CD14-positive monocyte (primary cell): ENCODE results near the gene DAPK2. TPM values are rescaled to one million over a fixed set of nuclear protein-coding genes. Genes with fewer than 3 reads are reported as not detected.
A peak's percentile ranks its signal among the peaks of the same experiment; 100 is the strongest.

Experiments used
- DNase-seq, 3 donors: peaks; one replicate each; pipeline ENCODE4 v3.0.0-alpha.2; 2011 to 2022
- H2AFZ ChIP-seq: 2 replicates; pipeline ENCODE4 v1.6.0; 2012; ENCODE audit warnings: mild to moderate bottlenecking, low read depth, low read length, inconsistent platforms; ENCODE audit not compliant: insufficient read depth, poor library complexity, severe bottlenecking
- H3K27ac ChIP-seq, 2 donors: 1 replicate in 1 of 2; 2 replicates in 1 of 2; pipeline ENCODE4 v1.5.1; 2012 to 2013; ENCODE audit warnings: low read length in 2 of 2, control low read depth in 1 of 2, inconsistent platforms in 1 of 2, low read depth in 1 of 2, mild to moderate bottlenecking in 1 of 2
- H3K27me3 ChIP-seq, 2 donors: one replicate each; pipeline versions ENCODE4 v1.6.0 to v1.6.1; 2011 to 2013; ENCODE audit warnings: low read length in 2 of 2; ENCODE audit not compliant: control insufficient read depth in 2 of 2, insufficient read depth in 2 of 2
- H3K36me3 ChIP-seq, 2 donors: replicated peaks in 1 of 2; 1 replicate in 1 of 2; 2 replicates in 1 of 2; pipeline versions ENCODE4 v1.5.1 to v1.6.1; 2012 to 2013; ENCODE audit warnings: low read length in 2 of 2, control low read depth in 1 of 2, inconsistent platforms in 1 of 2, mild to moderate bottlenecking in 1 of 2; ENCODE audit not compliant: insufficient read depth in 2 of 2, control insufficient read depth in 1 of 2
- H3K4me1 ChIP-seq, 2 donors: 1 replicate in 1 of 2; 2 replicates in 1 of 2; pipeline versions ENCODE4 v1.5.1 to v1.6.1; 2012 to 2013; ENCODE audit warnings: low read length in 2 of 2, control low read depth in 1 of 2, inconsistent platforms in 1 of 2, mild to moderate bottlenecking in 1 of 2, moderate library complexity in 1 of 2; ENCODE audit not compliant: insufficient read depth in 2 of 2, control insufficient read depth in 1 of 2
- H3K4me2 ChIP-seq: replicated peaks from 2 replicates; pipeline ENCODE3; 2012; ENCODE audit warnings: low read length, moderate library complexity, mild to moderate bottlenecking; ENCODE audit not compliant: poor library complexity, severe bottlenecking; ENCODE audit errors: extremely low read depth
- H3K4me3 ChIP-seq, 3 experiments: fragments of 200-600 bp in 1 of 3; sonication (generic) in 1 of 3; replicated peaks in 1 of 3; 1 replicate in 2 of 3; 2 replicates in 1 of 3; pipeline ENCODE4 v1.5.1; 2011 to 2013; ENCODE audit warnings: low read length in 3 of 3, mild to moderate bottlenecking in 3 of 3, control low read depth in 2 of 3, low read depth in 2 of 3, inconsistent platforms in 1 of 3, moderate library complexity in 1 of 3
- H3K79me2 ChIP-seq: 2 replicates; pipeline ENCODE4 v1.6.0; 2012; ENCODE audit warnings: mild to moderate bottlenecking, control low read depth, inconsistent platforms, low read length, moderate library complexity; ENCODE audit not compliant: insufficient read depth
- H3K9ac ChIP-seq: 2 replicates; pipeline ENCODE4 v1.6.0; 2017; ENCODE audit warnings: low read length, mild to moderate bottlenecking; ENCODE audit not compliant: insufficient read depth, poor library complexity, severe bottlenecking
- H3K9me3 ChIP-seq, 2 donors: replicated peaks in 1 of 2; 1 replicate in 1 of 2; 2 replicates in 1 of 2; pipeline versions ENCODE4 v1.5.1 to v1.6.1; 2012 to 2013; ENCODE audit warnings: low read length in 2 of 2, control low read depth in 1 of 2; ENCODE audit not compliant: control insufficient read depth in 1 of 2, insufficient read depth in 1 of 2
- H4K20me1 ChIP-seq: 2 replicates; pipeline ENCODE4 v1.6.0; 2012; ENCODE audit warnings: mild to moderate bottlenecking, low read length, control low read depth, moderate library complexity; ENCODE audit not compliant: insufficient read depth
- H3K27ac Mint-ChIP-seq, 7 donors: one replicate each; pipeline ENCODE4 v1.8.0; 2020; ENCODE audit warnings: mild to moderate bottlenecking in 7 of 7, mixed read lengths in 7 of 7, moderate library complexity in 6 of 7, inconsistent platforms in 2 of 7
- H3K27me3 Mint-ChIP-seq, 3 donors: one replicate each; pipeline ENCODE4 v1.8.0; 2021 to 2022; ENCODE audit warnings: low read depth in 3 of 3, mild to moderate bottlenecking in 3 of 3, mixed read lengths in 3 of 3, moderate library complexity in 3 of 3, inconsistent platforms in 1 of 3
- H3K36me3 Mint-ChIP-seq, 2 donors: one replicate each; pipeline ENCODE4 v1.8.0; 2020; ENCODE audit warnings: mixed read lengths in 2 of 2, inconsistent platforms in 1 of 2, mild to moderate bottlenecking in 1 of 2
- H3K4me1 Mint-ChIP-seq: one replicate; pipeline ENCODE4 v1.8.0; 2020; ENCODE audit warnings: mild to moderate bottlenecking, mixed read lengths
- H3K4me3 Mint-ChIP-seq, 2 donors: one replicate each; pipeline ENCODE4 v1.8.0; 2020; ENCODE audit warnings: mild to moderate bottlenecking in 2 of 2, mixed read lengths in 2 of 2, moderate library complexity in 1 of 2
- H3K9me3 Mint-ChIP-seq, 7 donors: one replicate each; pipeline ENCODE4 v1.8.0; 2020 to 2022; ENCODE audit warnings: mixed read lengths in 7 of 7, mild to moderate bottlenecking in 6 of 7, moderate library complexity in 6 of 7, inconsistent platforms in 2 of 7
- WGBS: methylation state at CpG from one replicate; pipeline ENCODE4 v1.1.5; 2013; ENCODE audit warnings: missing lambda C conversion rate; ENCODE audit not compliant: insufficient coverage; 5-methylcytosine and 5-hydroxymethylcytosine counted together
- intact Hi-C, 2 donors: fragments of 100-400 bp; cut with micrococcal nuclease; formaldehyde crosslinking; loops; one replicate each; pipeline versions ENCODE4 v1.15.0 to v1.15.1; 2023
- polyA plus RNA-seq, 3 donors: library from polyadenylated mRNA; depleted of rRNA in 1 of 3; unstranded in 2 of 3; stranded (reverse) in 1 of 3; fragments of 300-500 nt in 2 of 3; fragments of >200 nt in 1 of 3; fragmentation: Illumina TruSeq in 2 of 3; gene quantifications; 1 replicate in 2 of 3; 2 replicates in 1 of 3; pipeline ENCODE4 v1.2.3, GENCODE V29; 2012 to 2021
- TF ChIP-seq, protein P1 (sequence below): fragments of 200-600 bp; IDR thresholded peaks from one replicate; pipeline ENCODE4 v1.8.0; 2022; ENCODE audit warnings: antibody characterized with exemption, mild to moderate bottlenecking

DAPK2 gene
- polyA plus RNA-seq, 3 donors, result 0.59 to 4.1 (median 2.1) TPM

DNA sequence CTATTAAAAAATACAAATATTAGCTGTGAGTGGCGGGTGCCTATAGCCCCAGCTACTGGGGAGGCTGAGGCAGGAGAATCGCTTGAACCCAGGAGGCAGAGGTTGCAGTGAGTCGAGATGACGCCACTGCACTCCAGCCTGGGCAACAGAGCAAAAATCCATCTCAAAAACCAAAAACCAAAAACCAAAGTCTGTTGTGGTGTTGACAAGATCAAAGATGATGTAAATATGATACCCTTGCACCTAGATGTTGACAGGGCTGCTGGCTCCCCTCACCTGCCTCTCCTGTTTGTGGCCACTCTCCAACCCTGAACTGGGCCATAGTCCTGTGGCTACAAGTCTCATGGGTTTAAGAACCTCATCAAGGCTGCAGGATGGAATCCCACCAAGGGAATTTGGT is 16.2 kb downstream of the DAPK2 start:
- no peak overlapping the region for H3K4me2 ChIP-seq
- no peak overlapping the region for H3K4me3 ChIP-seq
- H3K79me2 ChIP-seq, result no peaks in the 10 kb centered on the region
- no peaks in the 10 kb centered on the region for H3K36me3 ChIP-seq
- DNase-seq, result no peak
- intact Hi-C loops, result no loop called here
- Mint-ChIP-seq H3K27ac (no peak overlapping the region), H3K9me3 (peaks cover 0 to 3% (median 0%) of the 10 kb centered on the region in 7 donors), H3K27me3 (peaks cover 0 to 3% (median 0%) of the 10 kb centered on the region in 3 donors), H3K4me3 (no peak overlapping the region), H3K36me3 (peaks cover 0 to 3% of the 10 kb centered on the region in 2 donors), H3K4me1 (peaks cover 12% of the 10 kb centered on the region)
- no peak overlapping the region for H3K27ac ChIP-seq
- H3K9me3 ChIP-seq, result no peaks in the 10 kb centered on the region
- TF ChIP-seq, protein P1, sequence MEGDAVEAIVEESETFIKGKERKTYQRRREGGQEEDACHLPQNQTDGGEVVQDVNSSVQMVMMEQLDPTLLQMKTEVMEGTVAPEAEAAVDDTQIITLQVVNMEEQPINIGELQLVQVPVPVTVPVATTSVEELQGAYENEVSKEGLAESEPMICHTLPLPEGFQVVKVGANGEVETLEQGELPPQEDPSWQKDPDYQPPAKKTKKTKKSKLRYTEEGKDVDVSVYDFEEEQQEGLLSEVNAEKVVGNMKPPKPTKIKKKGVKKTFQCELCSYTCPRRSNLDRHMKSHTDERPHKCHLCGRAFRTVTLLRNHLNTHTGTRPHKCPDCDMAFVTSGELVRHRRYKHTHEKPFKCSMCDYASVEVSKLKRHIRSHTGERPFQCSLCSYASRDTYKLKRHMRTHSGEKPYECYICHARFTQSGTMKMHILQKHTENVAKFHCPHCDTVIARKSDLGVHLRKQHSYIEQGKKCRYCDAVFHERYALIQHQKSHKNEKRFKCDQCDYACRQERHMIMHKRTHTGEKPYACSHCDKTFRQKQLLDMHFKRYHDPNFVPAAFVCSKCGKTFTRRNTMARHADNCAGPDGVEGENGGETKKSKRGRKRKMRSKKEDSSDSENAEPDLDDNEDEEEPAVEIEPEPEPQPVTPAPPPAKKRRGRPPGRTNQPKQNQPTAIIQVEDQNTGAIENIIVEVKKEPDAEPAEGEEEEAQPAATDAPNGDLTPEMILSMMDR, result no peak
- no peaks in the 10 kb centered on the region for H4K20me1 ChIP-seq
- no peak overlapping the region for H2AFZ ChIP-seq
- 100% methylated on average over 1 of the region's 4 CpGs for WGBS
- no peak overlapping the region for H3K9ac ChIP-seq
- no peaks in the 10 kb centered on the region for H3K27me3 ChIP-seq
- H3K4me1 ChIP-seq, result peaks cover 0 to 4% of the 10 kb centered on the region in 2 donors

DNA sequence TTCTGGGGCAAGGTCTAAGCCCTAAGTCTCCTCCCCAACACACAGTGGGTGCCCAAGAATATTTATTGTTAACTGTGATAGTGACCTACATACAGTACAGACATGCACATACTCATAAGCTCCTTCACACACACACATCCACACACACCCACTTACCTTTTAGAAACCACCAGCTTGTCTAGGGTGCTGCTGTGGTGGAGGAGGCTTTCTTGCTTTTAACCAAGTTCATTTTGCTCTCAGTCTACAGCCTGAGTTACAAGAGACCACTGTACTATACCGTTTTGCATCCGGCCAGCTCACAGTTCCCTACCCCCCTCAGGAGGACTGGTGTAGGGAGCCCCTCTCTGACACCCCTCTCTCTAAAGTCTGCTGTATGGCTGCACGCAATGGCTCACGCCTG is 16.7 kb downstream of the DAPK2 start:
- peak overlapping the region in 1 of 7 donors; percentile 20 for H3K27ac Mint-ChIP-seq

More for the DNA sequence above, 16.7 kb downstream of the DAPK2 start:
- DNase-seq, result no peak
- 100% methylated on average over 2 of the region's 4 CpGs for WGBS
- H3K4me1 ChIP-seq, result peaks cover 4 to 8% of the 10 kb centered on the region in 2 donors
- H3K4me3 Mint-ChIP-seq, result no peak overlapping the region
- no peaks in the 10 kb centered on the region for H3K9me3 ChIP-seq
- peaks cover 0 to 3% (median 0%) of the 10 kb centered on the region in 7 donors for H3K9me3 Mint-ChIP-seq
- H4K20me1 ChIP-seq, result no peaks in the 10 kb centered on the region
- peaks cover 0 to 2% (median 0%) of the 10 kb centered on the region in 3 donors for H3K27me3 Mint-ChIP-seq
- H3K4me3 ChIP-seq, result no peak overlapping the region
- H3K79me2 ChIP-seq, result no peaks in the 10 kb centered on the region
- no peak overlapping the region for H3K4me2 ChIP-seq
- H3K36me3 ChIP-seq, result no peaks in the 10 kb centered on the region
- H3K9ac ChIP-seq, result no peak overlapping the region
- peaks cover 0 to 3% of the 10 kb centered on the region in 2 donors for H3K36me3 Mint-ChIP-seq
- peaks cover 14% of the 10 kb centered on the region for H3K4me1 Mint-ChIP-seq
- TF ChIP-seq, protein P1, result no peak
- no peaks in the 10 kb centered on the region for H3K27me3 ChIP-seq
- H3K27ac ChIP-seq, result no peak overlapping the region
- intact Hi-C loops, result no loop called here
- no peak overlapping the region for H2AFZ ChIP-seq
